K562 (cell line): ENCODE data around the gene DMD. TPM values are rescaled to one million over a fixed set of nuclear protein-coding genes. Genes with fewer than 3 reads are reported as not detected.

ENCODE experiments used
- ATAC-seq: fragments of 200-7000 bp; cut with Tn5 transposase; 3 replicates; pipeline ENCODE4 v1.9.1; 2020; ENCODE audit warnings: moderate library complexity
- BruUV-seq: library from RNA; stranded (reverse); fragments of 400-500 nt; replicated peaks from 2 replicates; lab custom pipeline; 2021; lab: Mats Ljungman, UMichigan
- CTCF ChIA-PET: fragments of 300-600 bp; formaldehyde crosslinking; extraction: SDS; loops from one replicate; lab custom pipeline; 2021; ENCODE audit warnings: low intra/inter-chr PET ratio; lab: Yijun Ruan, JAX
- POLR2A ChIA-PET: fragments of 300-600, 350-650 bp; sonication (Branson Sonifier 250); formaldehyde crosslinking; extraction: SDS; loops from one replicate; lab custom pipeline; 2021; ENCODE audit warnings: antibody characterized with exemption, inconsistent platforms; lab: Yijun Ruan, JAX
- DNase-seq, 4 experiments: peaks; one replicate each; pipeline versions ENCODE4 v3.0.0 to v3.0.0-alpha.2; 2011 to 2018; ENCODE audit warnings: low spot score in 3 of 4, mixed read lengths in 3 of 4; ENCODE audit errors: extremely low read depth in 1 of 4
- FAIRE-seq: peaks from 2 replicates; lab custom pipeline; 2011; peaks lifted over from hg19 to GRCh38; lab: Jason Lieb, UNC
- H2AFZ ChIP-seq: 2 replicates; pipeline ENCODE4 v1.6.0; 2011; ENCODE audit warnings: low read depth, low read length, control low read depth, inconsistent platforms
- H3K27ac ChIP-seq: fragments of 200-600 bp; 3 replicates; pipeline ENCODE4 v1.8.0; 2011; ENCODE audit warnings: low read depth, mild to moderate bottlenecking, control low read depth, inconsistent platforms, low read length, moderate library complexity, mixed read lengths; ENCODE audit errors: extremely low read depth
- H3K27me3 ChIP-seq, 2 experiments: fragments of 300-600 bp in 1 of 2; 2 replicates in 1 of 2; 3 replicates in 1 of 2; pipeline versions ENCODE4 v1.6.0 to v1.8.0; 2011; ENCODE audit warnings: inconsistent platforms in 2 of 2, low read length in 2 of 2, mild to moderate bottlenecking in 1 of 2, mixed read lengths in 1 of 2, moderate library complexity in 1 of 2; ENCODE audit not compliant: control insufficient read depth in 2 of 2, insufficient read depth in 2 of 2
- H3K36me3 ChIP-seq: fragments of 300-600 bp; 3 replicates; pipeline ENCODE4 v1.8.0; 2011; ENCODE audit warnings: mild to moderate bottlenecking, low read length, inconsistent platforms; ENCODE audit not compliant: control insufficient read depth, insufficient read depth
- H3K4me1 ChIP-seq, 2 experiments: fragments of 200-600 bp in 1 of 2; replicated peaks in 1 of 2; 2 replicates in 1 of 2; 3 replicates in 1 of 2; pipeline versions ENCODE4 v1.5.1 to v1.8.0; 2011; ENCODE audit warnings: inconsistent platforms in 2 of 2, low read length in 2 of 2, mild to moderate bottlenecking in 1 of 2, mixed read lengths in 1 of 2, moderate library complexity in 1 of 2; ENCODE audit not compliant: control insufficient read depth in 2 of 2, insufficient read depth in 2 of 2
- H3K4me2 ChIP-seq: 2 replicates; pipeline ENCODE4 v1.6.1; 2011; ENCODE audit warnings: low read length, control low read depth, inconsistent platforms, mixed read lengths; ENCODE audit not compliant: insufficient read depth
- H3K4me3 ChIP-seq: fragments of 200-600 bp; sonication (generic), shearing (Covaris generic); 2 replicates; pipeline ENCODE4 v1.5.1; 2016; ENCODE audit warnings: control low read depth, inconsistent platforms
- H3K79me2 ChIP-seq: fragments of 200-600 bp; 3 replicates; pipeline ENCODE4 v1.8.0; 2011; ENCODE audit warnings: low read length, inconsistent platforms; ENCODE audit not compliant: control insufficient read depth, insufficient read depth
- H3K9ac ChIP-seq, 2 experiments: 2 replicates each; pipeline versions ENCODE4 v1.6.0 to v1.6.1; 2011; ENCODE audit warnings: low read depth in 2 of 2, low read length in 2 of 2, control low read depth in 1 of 2, inconsistent platforms in 1 of 2, mild to moderate bottlenecking in 1 of 2, mixed read lengths in 1 of 2; ENCODE audit not compliant: insufficient read depth in 1 of 2
- H3K9me1 ChIP-seq: one replicate; pipeline ENCODE4 v1.6.0; 2011; ENCODE audit warnings: inconsistent platforms, mild to moderate bottlenecking, low read length, moderate library complexity; ENCODE audit not compliant: control insufficient read depth, insufficient read depth
- H3K9me3 ChIP-seq: replicated peaks from 2 replicates; pipeline ENCODE4 v1.5.1; 2011; ENCODE audit warnings: low read depth, low read length, inconsistent platforms; ENCODE audit not compliant: control insufficient read depth, insufficient read depth
- H4K20me1 ChIP-seq: replicated peaks from 2 replicates; pipeline ENCODE4 v1.6.1; 2011; ENCODE audit warnings: low read length, inconsistent platforms, mixed read lengths; ENCODE audit not compliant: control insufficient read depth, insufficient read depth
- FOXK2 ChIP-seq, 2 experiments: fragments of 450-650 bp; IDR thresholded peaks in 1 of 2; conservative IDR thresholded peaks in 1 of 2; 2 replicates each; pipeline ENCODE4 v1.6.1; 2016; ENCODE audit warnings: low read depth in 2 of 2, mild to moderate bottlenecking in 1 of 2
- FUS ChIP-seq: fragments of 200-400 bp; formaldehyde crosslinking; optimal IDR thresholded peaks from 2 replicates; pipeline ENCODE3; 2017; ENCODE audit warnings: low read depth, low read length
- GATAD2B ChIP-seq: fragments of 450-650 bp; IDR thresholded peaks from 2 replicates; pipeline ENCODE4 v1.6.1; 2017; ENCODE audit warnings: mild to moderate bottlenecking, borderline replicate concordance
- HDAC3 ChIP-seq: fragments of 450-650 bp; IDR thresholded peaks from 2 replicates; pipeline ENCODE4 v1.6.1; 2018; ENCODE audit warnings: borderline replicate concordance, mild to moderate bottlenecking, moderate library complexity; ENCODE audit not compliant: partially characterized antibody
- POLR2B ChIP-seq: fragments of 450-650 bp; IDR thresholded peaks from 2 replicates; pipeline ENCODE4 v1.6.1; 2018; ENCODE audit warnings: low read depth; ENCODE audit not compliant: partially characterized antibody
- in situ Hi-C: fragments of 300-500 bp; cut with MboI; formaldehyde crosslinking; loops from 4 replicates; pipeline ENCODE4 v1.15.0; 2018; ENCODE audit warnings: inconsistent platforms, mixed read lengths
- intact Hi-C: fragments of 100-400 bp; cut with micrococcal nuclease; formaldehyde crosslinking; loops from 2 replicates; pipeline ENCODE4 v1.14.2; 2022
- polyA plus RNA-seq, 8 experiments: library from polyadenylated mRNA; depleted of rRNA in 4 of 8; stranded (reverse) in 5 of 8; unstranded in 3 of 8; fragments of >200 nt; fragmentation: Nextera tagmentation in 2 of 8; fragmentation: Illumina TruSeq in 1 of 8; extraction: Ambion mirVana in 2 of 8; extraction: Trizol in 1 of 8; gene quantifications; 2 replicates each; pipeline versions ENCODE4 v1.2.1 to v1.2.3, GENCODE V29; 2011 to 2014; ENCODE audit warnings: inconsistent platforms in 1 of 8, missing spikeins in 1 of 8
- total RNA-seq, 7 experiments: library from RNA; depleted of rRNA in 6 of 7; stranded (reverse); fragments of >200 nt in 6 of 7; fragmentation: Illumina TruSeq in 2 of 7; extraction: Trizol in 2 of 7; gene quantifications; 2 replicates each; pipeline versions ENCODE4 v1.2.1 to v1.2.3, GENCODE V29; 2011 to 2021; ENCODE audit warnings: low replicate concordance in 1 of 7
- TF ChIP-seq, protein P1 (sequence below): fragments of 450-650 bp; IDR thresholded peaks from 2 replicates; pipeline ENCODE4 v1.6.1; 2018; ENCODE audit not compliant: partially characterized antibody
- TF ChIP-seq, protein P2 (sequence below): fragments of 450-650 bp; IDR thresholded peaks from 2 replicates; pipeline ENCODE4 v1.6.1; 2016; ENCODE audit warnings: low read depth
- TF ChIP-seq, protein P3 (sequence below): fragments of 250-450 bp; sonication (Bioruptor Pico); IDR thresholded peaks from 2 replicates; pipeline ENCODE4 v1.5.0; 2021

DMD gene
- total and polyA plus RNA-seq, 9 of the 15 experiments (the other 6 are each of a cell fraction or from before 2014, with no cell fraction given): 3.8 to 20.4 (median 11.4) TPM

DNA sequence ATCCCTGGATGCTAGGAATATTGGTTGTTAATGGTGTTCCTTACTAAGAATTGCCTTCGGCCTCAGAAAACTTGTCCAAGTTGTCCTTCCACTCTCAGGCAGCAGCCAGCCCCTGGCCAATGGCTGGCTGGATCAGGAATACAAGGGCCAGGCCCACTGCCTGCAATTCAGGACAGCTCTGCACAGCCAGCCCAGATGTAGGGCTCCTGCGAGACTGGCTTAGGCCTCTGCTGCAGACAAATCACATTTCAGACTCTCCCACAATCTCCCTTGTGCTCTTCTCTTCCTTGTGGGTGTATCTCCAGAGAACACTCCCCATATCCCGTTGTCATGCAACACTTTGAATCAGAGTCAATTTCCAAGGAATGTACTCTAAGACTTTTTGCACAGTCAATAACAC is 1391.9 kb downstream of the DMD start (continued):
- TF ChIP-seq, protein P1, sequence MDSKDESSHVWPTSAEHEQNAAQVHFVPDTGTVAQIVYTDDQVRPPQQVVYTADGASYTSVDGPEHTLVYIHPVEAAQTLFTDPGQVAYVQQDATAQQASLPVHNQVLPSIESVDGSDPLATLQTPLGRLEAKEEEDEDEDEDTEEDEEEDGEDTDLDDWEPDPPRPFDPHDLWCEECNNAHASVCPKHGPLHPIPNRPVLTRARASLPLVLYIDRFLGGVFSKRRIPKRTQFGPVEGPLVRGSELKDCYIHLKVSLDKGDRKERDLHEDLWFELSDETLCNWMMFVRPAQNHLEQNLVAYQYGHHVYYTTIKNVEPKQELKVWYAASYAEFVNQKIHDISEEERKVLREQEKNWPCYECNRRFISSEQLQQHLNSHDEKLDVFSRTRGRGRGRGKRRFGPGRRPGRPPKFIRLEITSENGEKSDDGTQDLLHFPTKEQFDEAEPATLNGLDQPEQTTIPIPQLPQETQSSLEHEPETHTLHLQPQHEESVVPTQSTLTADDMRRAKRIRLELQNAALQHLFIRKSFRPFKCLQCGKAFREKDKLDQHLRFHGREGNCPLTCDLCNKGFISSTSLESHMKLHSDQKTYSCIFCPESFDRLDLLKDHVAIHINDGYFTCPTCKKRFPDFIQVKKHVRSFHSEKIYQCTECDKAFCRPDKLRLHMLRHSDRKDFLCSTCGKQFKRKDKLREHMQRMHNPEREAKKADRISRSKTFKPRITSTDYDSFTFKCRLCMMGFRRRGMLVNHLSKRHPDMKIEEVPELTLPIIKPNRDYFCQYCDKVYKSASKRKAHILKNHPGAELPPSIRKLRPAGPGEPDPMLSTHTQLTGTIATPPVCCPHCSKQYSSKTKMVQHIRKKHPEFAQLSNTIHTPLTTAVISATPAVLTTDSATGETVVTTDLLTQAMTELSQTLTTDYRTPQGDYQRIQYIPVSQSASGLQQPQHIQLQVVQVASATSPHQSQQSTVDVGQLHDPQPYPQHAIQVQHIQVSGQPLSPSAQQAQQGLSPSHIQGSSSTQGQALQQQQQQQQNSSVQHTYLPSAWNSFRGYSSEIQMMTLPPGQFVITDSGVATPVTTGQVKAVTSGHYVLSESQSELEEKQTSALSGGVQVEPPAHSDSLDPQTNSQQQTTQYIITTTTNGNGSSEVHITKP: no peak
- TF ChIP-seq FOXK2 (conservative IDR thresholded peaks at IDR 0.05 in 1 of 2, IDR thresholded peaks at IDR 0.05 in 1 of 2; ENCODE audit: low read depth in 2 of 2): no peak
- TF ChIP-seq FUS: no peak

DNA sequence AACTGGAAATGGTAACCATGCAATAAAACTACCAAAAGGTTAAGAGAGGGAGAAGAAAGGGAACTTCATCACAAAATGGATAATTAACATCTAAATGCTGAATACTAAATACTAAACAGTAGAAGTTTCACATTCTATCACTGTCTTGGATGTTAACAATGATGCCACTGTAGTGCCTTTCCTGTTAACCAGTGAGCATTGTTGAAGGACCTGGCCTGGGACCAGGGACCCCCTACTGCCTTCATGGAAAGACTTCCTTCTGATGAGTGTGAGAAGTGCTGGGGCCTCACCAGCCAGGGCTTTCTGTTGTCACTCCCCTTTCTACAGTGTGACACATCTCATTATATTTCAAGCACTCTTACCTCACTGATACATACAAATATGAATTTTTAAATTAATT is 1400.2 kb downstream of the DMD start:
- BruUV-seq: no TSS peak
- no peak overlapping the region for H3K4me3 ChIP-seq
- no peaks in the 10 kb centered on the region for H3K4me1 ChIP-seq
- H4K20me1 ChIP-seq: no peaks in the 10 kb centered on the region
- intact Hi-C loops (no loop called here), in situ Hi-C loops (no loop called here)
- no peak overlapping the region for H3K9ac ChIP-seq
- ATAC-seq (no peak), DNase-seq (no peak), FAIRE-seq (no peak)
- no peak overlapping the region for H3K4me2 ChIP-seq
- H2AFZ ChIP-seq: no peak overlapping the region
- ChIA-PET CTCF (no interaction called here), POLR2A (no interaction called here)
- H3K9me1 ChIP-seq: no peaks in the 10 kb centered on the region
- no peaks in the 10 kb centered on the region for H3K27me3 ChIP-seq
- H3K36me3 ChIP-seq: peaks cover 2% of the 10 kb centered on the region; the same call in 2 of the 3 replicates
- no peaks in the 10 kb centered on the region; the same call in 1 of the 2 replicates for H3K9me3 ChIP-seq
- H3K79me2 ChIP-seq: no peaks in the 10 kb centered on the region
- no peak overlapping the region for H3K27ac ChIP-seq
- no peak for TF ChIP-seq HDAC3
- TF ChIP-seq, protein P2, sequence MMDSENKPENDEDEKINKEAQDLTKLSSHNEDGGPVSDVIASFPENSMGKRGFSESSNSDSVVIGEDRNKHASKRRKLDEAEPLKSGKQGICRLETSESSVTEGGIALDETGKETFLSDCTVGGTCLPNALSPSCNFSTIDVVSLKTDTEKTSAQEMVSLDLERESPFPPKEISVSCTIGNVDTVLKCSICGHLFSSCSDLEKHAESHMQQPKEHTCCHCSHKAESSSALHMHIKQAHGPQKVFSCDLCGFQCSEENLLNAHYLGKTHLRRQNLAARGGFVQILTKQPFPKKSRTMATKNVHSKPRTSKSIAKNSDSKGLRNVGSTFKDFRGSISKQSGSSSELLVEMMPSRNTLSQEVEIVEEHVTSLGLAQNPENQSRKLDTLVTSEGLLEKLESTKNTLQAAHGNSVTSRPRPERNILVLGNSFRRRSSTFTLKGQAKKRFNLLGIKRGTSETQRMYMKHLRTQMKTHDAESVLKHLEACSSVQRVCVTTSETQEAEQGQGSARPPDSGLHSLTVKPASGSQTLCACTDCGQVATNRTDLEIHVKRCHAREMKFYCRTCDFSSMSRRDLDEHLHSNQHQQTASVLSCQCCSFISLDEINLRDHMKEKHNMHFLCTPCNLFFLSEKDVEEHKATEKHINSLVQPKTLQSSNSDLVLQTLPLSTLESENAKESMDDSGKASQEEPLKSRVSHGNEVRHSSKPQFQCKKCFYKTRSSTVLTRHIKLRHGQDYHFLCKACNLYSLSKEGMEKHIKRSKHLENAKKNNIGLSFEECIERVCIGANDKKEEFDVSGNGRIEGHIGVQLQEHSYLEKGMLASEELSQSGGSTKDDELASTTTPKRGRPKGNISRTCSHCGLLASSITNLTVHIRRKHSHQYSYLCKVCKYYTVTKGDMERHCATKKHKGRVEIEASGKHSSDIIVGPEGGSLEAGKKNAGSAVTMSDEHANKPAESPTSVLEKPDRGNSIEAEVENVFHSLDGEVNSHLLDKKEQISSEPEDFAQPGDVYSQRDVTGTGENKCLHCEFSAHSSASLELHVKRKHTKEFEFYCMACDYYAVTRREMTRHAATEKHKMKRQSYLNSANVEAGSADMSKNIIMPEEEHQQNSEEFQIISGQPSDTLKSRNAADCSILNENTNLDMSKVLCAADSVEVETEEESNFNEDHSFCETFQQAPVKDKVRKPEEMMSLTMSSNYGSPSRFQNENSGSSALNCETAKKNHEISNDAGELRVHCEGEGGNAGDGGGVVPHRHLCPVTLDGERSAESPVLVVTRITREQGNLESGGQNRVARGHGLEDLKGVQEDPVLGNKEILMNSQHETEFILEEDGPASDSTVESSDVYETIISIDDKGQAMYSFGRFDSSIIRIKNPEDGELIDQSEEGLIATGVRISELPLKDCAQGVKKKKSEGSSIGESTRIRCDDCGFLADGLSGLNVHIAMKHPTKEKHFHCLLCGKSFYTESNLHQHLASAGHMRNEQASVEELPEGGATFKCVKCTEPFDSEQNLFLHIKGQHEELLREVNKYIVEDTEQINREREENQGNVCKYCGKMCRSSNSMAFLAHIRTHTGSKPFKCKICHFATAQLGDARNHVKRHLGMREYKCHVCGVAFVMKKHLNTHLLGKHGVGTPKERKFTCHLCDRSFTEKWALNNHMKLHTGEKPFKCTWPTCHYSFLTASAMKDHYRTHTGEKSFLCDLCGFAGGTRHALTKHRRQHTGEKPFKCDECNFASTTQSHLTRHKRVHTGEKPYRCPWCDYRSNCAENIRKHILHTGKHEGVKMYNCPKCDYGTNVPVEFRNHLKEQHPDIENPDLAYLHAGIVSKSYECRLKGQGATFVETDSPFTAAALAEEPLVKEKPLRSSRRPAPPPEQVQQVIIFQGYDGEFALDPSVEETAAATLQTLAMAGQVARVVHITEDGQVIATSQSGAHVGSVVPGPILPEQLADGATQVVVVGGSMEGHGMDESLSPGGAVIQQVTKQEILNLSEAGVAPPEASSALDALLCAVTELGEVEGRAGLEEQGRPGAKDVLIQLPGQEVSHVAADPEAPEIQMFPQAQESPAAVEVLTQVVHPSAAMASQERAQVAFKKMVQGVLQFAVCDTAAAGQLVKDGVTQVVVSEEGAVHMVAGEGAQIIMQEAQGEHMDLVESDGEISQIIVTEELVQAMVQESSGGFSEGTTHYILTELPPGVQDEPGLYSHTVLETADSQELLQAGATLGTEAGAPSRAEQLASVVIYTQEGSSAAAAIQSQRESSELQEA: no peak
- no peak for TF ChIP-seq POLR2B
- no peak for TF ChIP-seq GATAD2B
- TF ChIP-seq, protein P3, sequence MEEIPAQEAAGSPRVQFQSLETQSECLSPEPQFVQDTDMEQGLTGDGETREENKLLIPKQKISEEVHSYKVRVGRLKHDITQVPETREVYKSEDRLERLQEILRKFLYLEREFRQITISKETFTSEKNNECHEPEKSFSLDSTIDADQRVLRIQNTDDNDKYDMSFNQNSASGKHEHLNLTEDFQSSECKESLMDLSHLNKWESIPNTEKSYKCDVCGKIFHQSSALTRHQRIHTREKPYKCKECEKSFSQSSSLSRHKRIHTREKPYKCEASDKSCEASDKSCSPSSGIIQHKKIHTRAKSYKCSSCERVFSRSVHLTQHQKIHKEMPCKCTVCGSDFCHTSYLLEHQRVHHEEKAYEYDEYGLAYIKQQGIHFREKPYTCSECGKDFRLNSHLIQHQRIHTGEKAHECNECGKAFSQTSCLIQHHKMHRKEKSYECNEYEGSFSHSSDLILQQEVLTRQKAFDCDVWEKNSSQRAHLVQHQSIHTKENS (CRISPR knock-in tag): no peak
